GM20000 (cell line): ENCODE results near the gene SAT1.

Experiments
- DNase-seq: peaks from one replicate; pipeline ENCODE4 v3.0.0; 2012; ENCODE audit warnings: low spot score
- CTCF ChIP-seq: IDR thresholded peaks from 2 replicates; pipeline ENCODE4 v1.5.1; 2012; ENCODE audit warnings: mild to moderate bottlenecking, control low read depth; ENCODE audit errors: extremely low read depth, missing control alignments

The SAT1 gene

GRCh38 chrX:23811656-23812055 is 28.7 kb downstream of the SAT1 start:
- no peak for DNase-seq
- TF ChIP-seq CTCF, result no peak

- DNase-seq, result no peak
- TF ChIP-seq CTCF, result no peak
Measured at GRCh38 chrX:23813808-23814207, 30.8 kb downstream of the SAT1 start.

DNA sequence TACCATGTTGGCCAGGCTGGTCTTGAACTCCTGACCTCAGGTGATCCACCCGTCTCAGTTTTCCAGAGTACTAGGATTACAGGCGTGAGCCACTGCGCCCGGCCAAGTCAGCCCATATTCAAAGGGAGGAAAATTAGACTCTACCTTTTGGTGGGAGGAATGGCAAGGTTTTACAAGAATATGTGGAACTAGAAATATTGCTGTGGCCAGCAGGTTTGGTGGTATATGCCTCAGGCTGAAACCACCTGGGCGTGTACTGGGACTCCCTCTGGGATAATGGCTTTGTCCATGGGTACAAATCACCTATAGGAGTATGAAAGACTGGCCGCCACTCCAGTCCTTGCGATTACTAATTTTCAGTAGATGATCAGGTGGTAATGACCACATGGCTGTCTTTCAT is 32.4 kb downstream of the SAT1 start:
- TF ChIP-seq CTCF, result no peak
- DNase-seq, result no peak

GRCh38 chrX:23816179-23816578 is 33.2 kb downstream of the SAT1 start:
- DNase-seq, result no peak
- no peak for TF ChIP-seq CTCF

- no peak for TF ChIP-seq CTCF
- DNase-seq, result no peak
Measured at GRCh38 chrX:23817979-23818336, 35.0 kb downstream of the SAT1 start.

DNA sequence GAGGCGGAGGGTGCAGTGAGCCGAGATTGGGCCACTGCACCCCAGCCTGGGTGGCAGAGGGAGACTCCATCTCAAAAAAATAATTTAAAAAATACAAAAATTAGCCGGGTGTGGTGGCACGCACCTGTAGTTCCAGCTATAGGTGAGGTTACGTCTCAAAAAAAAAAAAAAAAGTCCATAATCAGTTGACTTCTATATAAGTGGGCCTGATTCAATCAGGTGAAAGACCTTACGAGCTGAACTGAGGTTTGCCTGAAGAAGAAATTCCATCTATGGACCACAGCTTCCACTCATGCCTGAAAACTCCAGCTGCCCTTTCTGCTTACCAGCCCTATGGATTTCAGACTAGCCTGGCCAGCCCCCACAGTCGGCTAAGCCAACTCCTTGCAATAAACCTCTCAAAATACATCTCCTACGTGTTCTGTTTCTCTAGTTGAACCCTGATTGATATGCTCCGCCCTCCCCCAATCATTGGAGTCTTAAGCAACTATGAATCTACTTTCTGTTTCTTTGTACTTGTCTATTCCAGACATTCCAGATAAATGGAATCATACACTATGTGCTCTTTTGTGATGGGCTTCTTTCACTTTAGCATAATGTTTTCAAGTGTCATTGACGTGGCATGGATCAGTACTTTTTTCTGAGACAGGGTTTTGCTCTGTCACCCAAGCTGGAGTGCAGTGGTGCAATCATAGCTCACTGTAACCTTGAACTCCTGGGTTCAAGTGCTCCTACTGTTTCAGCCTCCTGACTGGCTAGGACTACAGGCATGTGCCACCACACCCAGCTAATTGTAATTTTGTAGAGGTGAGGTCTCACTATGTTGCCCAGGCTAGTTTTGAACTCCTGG is 36.6 kb downstream of the SAT1 start:
- DNase-seq, result no peak
- no peak for TF ChIP-seq CTCF

DNA sequence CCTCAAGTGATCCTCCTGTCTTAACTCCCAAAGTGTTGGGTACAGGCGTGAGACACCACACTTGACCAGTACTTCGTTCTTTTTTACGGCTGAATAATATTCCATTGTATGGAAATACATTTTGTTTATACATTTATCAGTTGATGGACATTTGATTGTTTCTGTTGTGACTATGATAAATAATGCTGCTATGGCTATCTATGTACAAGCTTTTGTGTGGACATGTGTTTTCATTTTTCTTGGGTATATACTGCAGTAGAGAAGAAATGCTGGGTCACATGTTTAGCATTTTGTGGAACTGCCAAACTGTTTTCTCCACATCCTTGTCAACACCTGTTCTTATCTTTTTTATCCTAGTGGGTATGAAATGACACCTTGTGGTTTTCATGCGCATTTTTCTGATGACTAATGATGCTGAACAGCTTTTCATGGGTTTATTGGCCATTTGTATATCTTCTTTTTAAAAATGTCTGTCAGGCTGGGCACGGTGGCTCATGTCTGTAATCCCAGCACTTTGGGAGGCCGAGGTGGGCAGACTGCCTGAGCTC is 37.3 kb downstream of the SAT1 start:
- no peak for TF ChIP-seq CTCF
- DNase-seq, result no peak
